Stimulated activated naive CD8-positive, alpha-beta T cell treated with anti-CD3 and anti-CD28 coated beads, Interleukin-15, amount 100 ng/mL, for 72 hours (primary cell): ENCODE data around the gene MYBBP1A.
"Not testable (repeated sequence)": the region's sequence is repeated elsewhere in the genome, so short reads cannot be mapped to it uniquely, and the experiment has no call there.

Experiments used
- ATAC-seq: fragments of 150-1000 bp; cut with Tn5 transposase; 2 replicates; pipeline ENCODE4 v1.10.0; 2021; ENCODE audit warnings: mild to moderate bottlenecking, moderate library complexity
- DNase-seq, 2 donors: peaks; one replicate each; pipeline ENCODE4 v3.0.0; 2021 to 2022
- H3K27ac Mint-ChIP-seq, 2 donors: one replicate each; pipeline ENCODE4 v1.8.0; 2022; ENCODE audit warnings: mild to moderate bottlenecking in 2 of 2, mixed read lengths in 2 of 2, moderate library complexity in 2 of 2
- H3K27me3 Mint-ChIP-seq: one replicate; pipeline ENCODE4 v1.8.0; 2022; ENCODE audit warnings: mixed read lengths
- H3K4me1 Mint-ChIP-seq: one replicate; pipeline ENCODE4 v1.8.0; 2022; ENCODE audit warnings: mild to moderate bottlenecking, mixed read lengths
- H3K4me3 Mint-ChIP-seq, 2 donors: one replicate each; pipeline ENCODE4 v1.8.0; 2022; ENCODE audit warnings: mild to moderate bottlenecking in 2 of 2, mixed read lengths in 2 of 2, moderate library complexity in 1 of 2
- H3K9me3 Mint-ChIP-seq, 2 donors: one replicate each; pipeline ENCODE4 v1.8.0; 2022; ENCODE audit warnings: mixed read lengths in 2 of 2

MYBBP1A gene

GRCh38 chr17:4594406-4594805 lies 39.2 kb upstream of the MYBBP1A start:
- Mint-ChIP-seq H3K27me3 (peaks cover 44% of the 10 kb centered on the region), H3K27ac (no peak overlapping the region), H3K9me3 (no peaks in the 10 kb centered on the region), H3K4me1 (peaks cover 7% of the 10 kb centered on the region), H3K4me3 (no peak overlapping the region)
- no peak for DNase-seq
- no peak for ATAC-seq

GRCh38 chr17:4593021-4593421 lies 37.8 kb upstream of the MYBBP1A start:
- H3K4me1 Mint-ChIP-seq: peaks cover 12% of the 10 kb centered on the region
- H3K4me3 Mint-ChIP-seq: no peak overlapping the region
- DNase-seq (no peak), ATAC-seq (no peak)
- peaks cover 47% of the 10 kb centered on the region for H3K27me3 Mint-ChIP-seq
- H3K27ac Mint-ChIP-seq: no peak overlapping the region
- H3K9me3 Mint-ChIP-seq: no peaks in the 10 kb centered on the region

- peaks cover 51% of the 10 kb centered on the region for H3K27me3 Mint-ChIP-seq
- ATAC-seq: no peak
- H3K9me3 Mint-ChIP-seq: no peaks in the 10 kb centered on the region
- H3K4me1 Mint-ChIP-seq: peaks cover 12% of the 10 kb centered on the region
- H3K4me3 Mint-ChIP-seq: no peak overlapping the region
- no peak overlapping the region for H3K27ac Mint-ChIP-seq
- DNase-seq: no peak
These were observed 37.2 kb upstream of the MYBBP1A start for GRCh38 chr17:4592240-4593005.

GRCh38 chr17:4591529-4591928 lies 36.3 kb upstream of the MYBBP1A start:
- Mint-ChIP-seq H3K27me3 (peaks cover 53% of the 10 kb centered on the region), H3K27ac (no peak overlapping the region), H3K9me3 (no peaks in the 10 kb centered on the region), H3K4me3 (no peak overlapping the region), H3K4me1 (peaks cover 12% of the 10 kb centered on the region)
- ATAC-seq: no peak
- no peak for DNase-seq

- Mint-ChIP-seq H3K4me1 (peaks cover 12% of the 10 kb centered on the region), H3K27ac (no peak overlapping the region), H3K4me3 (no peak overlapping the region), H3K27me3 (peaks cover 58% of the 10 kb centered on the region), H3K9me3 (no peaks in the 10 kb centered on the region)
- no peak for DNase-seq
- ATAC-seq: no peak
These were observed 35.8 kb upstream of the MYBBP1A start for GRCh38 chr17:4590981-4591453.

- not testable (repeated sequence) for H3K9me3 Mint-ChIP-seq, ATAC-seq, H3K27ac Mint-ChIP-seq, H3K4me1 Mint-ChIP-seq, H3K4me3 Mint-ChIP-seq, DNase-seq
- peaks cover 63% of the 10 kb centered on the region for H3K27me3 Mint-ChIP-seq
These were observed 34.9 kb upstream of the MYBBP1A start for GRCh38 chr17:4590042-4590441.

GRCh38 chr17:4588898-4589625 lies 33.9 kb upstream of the MYBBP1A start:
- ATAC-seq (no peak), DNase-seq (no peak)
- no peak overlapping the region for H3K4me3 Mint-ChIP-seq
- no peaks in the 10 kb centered on the region for H3K9me3 Mint-ChIP-seq
- no peak overlapping the region for H3K27ac Mint-ChIP-seq
- H3K4me1 Mint-ChIP-seq: peaks cover 5% of the 10 kb centered on the region
- H3K27me3 Mint-ChIP-seq: peaks cover 63% of the 10 kb centered on the region

GRCh38 chr17:4588391-4588790 lies 33.2 kb upstream of the MYBBP1A start:
- Mint-ChIP-seq H3K9me3 (no peaks in the 10 kb centered on the region), H3K27me3 (peaks cover 63% of the 10 kb centered on the region)

GRCh38 chr17:4587803-4588202 lies 32.6 kb upstream of the MYBBP1A start:
- Mint-ChIP-seq H3K27ac (no peak overlapping the region), H3K9me3 (no peaks in the 10 kb centered on the region), H3K4me3 (no peak overlapping the region), H3K4me1 (peaks cover 11% of the 10 kb centered on the region), H3K27me3 (peaks cover 67% of the 10 kb centered on the region)
- no peak for ATAC-seq
- DNase-seq: no peak

More at GRCh38 chr17:4588391-4588790, 33.2 kb upstream of the MYBBP1A start:
- no peak overlapping the region for H3K27ac Mint-ChIP-seq
- H3K4me3 Mint-ChIP-seq: no peak overlapping the region
- no peak for ATAC-seq
- H3K4me1 Mint-ChIP-seq: peaks cover 11% of the 10 kb centered on the region
- no peak for DNase-seq

- Mint-ChIP-seq H3K4me3 (no peak overlapping the region), H3K27me3 (peaks cover 74% of the 10 kb centered on the region), H3K9me3 (no peaks in the 10 kb centered on the region), H3K27ac (no peak overlapping the region), H3K4me1 (peaks cover 11% of the 10 kb centered on the region)
- no peak for DNase-seq
- no peak for ATAC-seq
These were observed 32.0 kb upstream of the MYBBP1A start for GRCh38 chr17:4587195-4587594.

- ATAC-seq: no peak
- Mint-ChIP-seq H3K27ac (no peak overlapping the region), H3K9me3 (no peaks in the 10 kb centered on the region), H3K4me3 (no peak overlapping the region), H3K4me1 (peaks cover 11% of the 10 kb centered on the region), H3K27me3 (peaks cover 85% of the 10 kb centered on the region)
- no peak for DNase-seq
These were observed 30.9 kb upstream of the MYBBP1A start for GRCh38 chr17:4586043-4586442.

- no peak overlapping the region for H3K27ac Mint-ChIP-seq
- H3K9me3 Mint-ChIP-seq: no peaks in the 10 kb centered on the region
- DNase-seq (no peak), ATAC-seq (no peak)
- H3K27me3 Mint-ChIP-seq: peaks cover 84% of the 10 kb centered on the region
- peaks cover 11% of the 10 kb centered on the region for H3K4me1 Mint-ChIP-seq
- no peak overlapping the region for H3K4me3 Mint-ChIP-seq
These were observed 30.4 kb upstream of the MYBBP1A start for GRCh38 chr17:4585638-4585994.

GRCh38 chr17:4584917-4585637 lies 29.9 kb upstream of the MYBBP1A start:
- peak; percentile 8 for ATAC-seq
- H3K9me3 Mint-ChIP-seq: no peaks in the 10 kb centered on the region
- DNase-seq: no peak
- H3K4me1 Mint-ChIP-seq: peaks cover 11% of the 10 kb centered on the region
- peak overlapping the region in 1 of 2 donors; percentile 53 for H3K4me3 Mint-ChIP-seq
- no peak overlapping the region for H3K27ac Mint-ChIP-seq
- peaks cover 83% of the 10 kb centered on the region for H3K27me3 Mint-ChIP-seq

- no peak for DNase-seq
- peak within 1 kb of the TSS; percentile 75 to 78 for H3K4me3 Mint-ChIP-seq
- no peaks in the 10 kb centered on the region for H3K9me3 Mint-ChIP-seq
- H3K27ac Mint-ChIP-seq: peak within 1 kb of the TSS in 1 of 2 donors; percentile 30
- H3K27me3 Mint-ChIP-seq: peaks cover 83% of the 10 kb centered on the region
- H3K4me1 Mint-ChIP-seq: peaks cover 11% of the 10 kb centered on the region
- peak; percentile 64 for ATAC-seq
These were observed 29.1 kb upstream of the MYBBP1A start, which contains the start of gene SMTNL2 for GRCh38 chr17:4584101-4584916. Gene SMTNL2, plus strand, starts transcription at chr17:4584529. Its CDS starts 77 bp downstream, at chr17:4584606.

- ATAC-seq: peak; percentile 57
- DNase-seq: no peak
- peak overlapping the region; percentile 75 to 78 for H3K4me3 Mint-ChIP-seq
- H3K9me3 Mint-ChIP-seq: no peaks in the 10 kb centered on the region
- H3K27me3 Mint-ChIP-seq: peaks cover 81% of the 10 kb centered on the region
- H3K27ac Mint-ChIP-seq: peak overlapping the region in 1 of 2 donors; percentile 30
- H3K4me1 Mint-ChIP-seq: peaks cover 11% of the 10 kb centered on the region
These were observed 28.6 kb upstream of the MYBBP1A start for GRCh38 chr17:4583782-4584100.
